Activated CD4-positive, alpha-beta T cell treated with anti-CD3 and anti-CD28 coated beads, Interleukin-10, Interleukin-2, amounts not matched to agents 100 ng/mL and 50 ng/mL, durations not matched to agents 16 hours and 8 hours (primary cell): ENCODE measurements around the gene CPED1.
"Not testable (repeated sequence)": the region's sequence is repeated elsewhere in the genome, so short reads cannot be mapped to it uniquely, and the experiment has no call there.

ENCODE experiments used
- DNase-seq: peaks from one replicate; pipeline ENCODE4 v3.0.0-alpha.2; 2020

The CPED1 gene

DNA sequence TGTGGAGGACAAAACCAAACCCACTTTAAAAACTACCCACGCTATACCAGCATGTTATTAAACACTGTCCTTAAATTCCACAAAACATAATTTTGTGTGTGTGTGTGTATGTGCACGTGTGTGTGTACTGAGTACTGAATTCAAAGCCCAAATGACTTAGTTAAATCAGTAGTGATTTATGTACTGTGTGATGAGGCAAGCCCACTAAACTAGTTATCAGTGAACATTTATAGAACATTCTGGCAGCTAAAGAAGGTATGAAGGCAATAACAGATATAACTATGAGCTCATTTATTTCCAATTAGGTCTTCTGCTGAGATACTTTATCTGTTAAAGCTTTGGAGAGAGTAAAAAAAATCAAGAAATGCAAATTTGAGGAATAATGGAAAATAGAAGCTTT, 115.1 kb downstream of the CPED1 start:
- DNase-seq = no peak

DNA sequence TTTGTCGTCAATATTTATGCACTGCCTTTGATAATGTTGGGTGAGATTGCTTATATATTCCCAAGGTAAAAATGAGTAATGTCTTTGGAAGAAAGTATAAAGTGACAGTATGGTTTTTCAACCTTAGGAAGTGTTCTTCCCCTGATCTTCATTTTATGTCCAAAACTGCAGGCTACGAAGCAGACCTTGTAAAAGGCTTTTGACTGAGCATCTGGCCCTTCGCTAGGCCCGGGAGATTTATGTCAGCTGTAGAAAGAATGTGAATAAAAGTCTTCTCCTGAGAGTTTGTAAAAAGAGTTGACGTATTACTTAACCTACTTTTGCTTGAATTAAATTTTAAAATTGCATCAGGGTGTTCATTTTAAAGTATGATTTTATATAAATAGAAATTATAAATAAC, 116.8 kb downstream of the CPED1 start:
- DNase-seq = no peak

DNA sequence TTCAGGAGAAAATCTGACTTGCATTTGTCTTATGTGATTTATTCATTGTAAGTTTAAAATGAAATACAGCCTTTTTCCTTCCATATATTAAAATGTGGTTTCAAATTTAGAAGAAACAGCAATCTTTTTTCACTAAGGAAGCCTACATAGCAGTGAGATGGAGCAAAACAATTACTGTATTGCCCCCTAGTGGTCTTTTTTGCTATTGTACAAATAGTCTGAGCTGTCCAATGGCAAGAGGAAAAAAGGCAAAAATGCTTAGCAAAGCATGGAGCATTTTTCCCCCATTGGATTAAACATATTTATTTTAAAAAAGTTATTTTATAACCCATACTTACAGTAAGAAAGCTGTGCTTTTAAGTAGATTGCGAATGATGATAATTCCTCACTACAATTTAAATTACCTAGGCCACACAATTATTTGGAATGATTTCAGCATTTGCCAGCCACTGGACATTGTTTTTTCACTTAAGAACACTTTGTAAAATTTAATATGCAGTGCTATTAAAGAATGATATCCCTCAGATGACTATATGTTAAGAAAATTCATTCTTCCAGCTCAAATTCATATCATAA, 119.5 kb downstream of the CPED1 start:
- peak; percentile 66 for DNase-seq

DNA sequence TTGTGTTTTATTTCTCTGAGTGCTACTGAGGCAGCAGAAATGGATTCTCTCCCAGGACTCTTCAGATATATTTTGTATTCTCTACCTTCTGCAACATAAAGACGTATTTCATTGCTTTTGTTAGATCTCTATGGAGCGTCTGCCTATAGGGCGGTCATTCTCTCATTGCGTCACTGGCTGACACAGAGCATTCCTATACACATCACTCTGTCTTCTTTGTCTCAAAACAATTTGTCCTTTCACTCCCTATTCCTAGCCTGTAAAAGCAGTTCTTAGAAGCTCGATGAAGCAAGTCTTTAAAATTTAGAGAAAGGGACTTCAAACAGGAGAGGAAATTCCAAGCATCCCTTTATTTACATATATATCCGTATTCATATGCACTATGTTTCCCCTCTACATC, 120.6 kb downstream of the CPED1 start:
- DNase-seq = no peak

DNA sequence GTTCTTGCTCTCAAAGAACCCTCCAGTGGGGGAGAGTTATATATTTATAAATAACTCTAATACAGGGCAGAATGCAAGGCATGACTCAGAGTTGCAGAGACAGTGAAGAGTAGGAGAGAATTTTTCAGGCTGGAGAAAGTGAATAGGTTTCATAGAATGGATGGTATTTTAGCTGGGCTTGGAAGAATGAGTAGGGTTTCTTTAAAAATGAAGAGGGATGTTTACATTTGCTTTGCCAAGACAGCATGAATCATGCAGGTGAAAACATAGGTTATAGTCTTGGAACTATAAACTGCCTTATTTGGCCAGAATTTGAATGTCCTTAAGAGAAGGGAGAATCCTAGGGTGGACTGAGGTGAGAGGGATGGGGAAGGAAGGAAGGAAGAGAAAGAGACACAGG, 124.8 kb downstream of the CPED1 start:
- no peak for DNase-seq

DNA sequence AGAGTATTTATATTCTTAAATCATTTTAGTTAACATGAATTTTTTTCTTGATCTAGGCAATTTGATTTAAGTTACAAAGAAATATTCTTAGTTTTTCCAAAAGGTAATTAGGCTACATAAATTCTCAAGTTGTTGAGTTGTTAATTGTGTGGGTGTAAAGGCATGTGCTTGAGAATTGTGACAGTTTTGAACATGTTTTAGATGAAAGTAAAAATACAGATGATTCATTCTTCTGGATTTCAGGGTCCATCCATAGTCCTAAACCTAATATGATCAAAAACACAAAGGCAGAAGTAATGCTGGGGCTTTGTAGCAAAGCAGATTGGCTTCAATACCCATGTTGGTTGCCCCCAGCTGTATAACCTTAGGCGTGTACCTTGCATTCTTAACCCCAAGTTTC, 127.9 kb downstream of the CPED1 start:
- DNase-seq = no peak

DNA sequence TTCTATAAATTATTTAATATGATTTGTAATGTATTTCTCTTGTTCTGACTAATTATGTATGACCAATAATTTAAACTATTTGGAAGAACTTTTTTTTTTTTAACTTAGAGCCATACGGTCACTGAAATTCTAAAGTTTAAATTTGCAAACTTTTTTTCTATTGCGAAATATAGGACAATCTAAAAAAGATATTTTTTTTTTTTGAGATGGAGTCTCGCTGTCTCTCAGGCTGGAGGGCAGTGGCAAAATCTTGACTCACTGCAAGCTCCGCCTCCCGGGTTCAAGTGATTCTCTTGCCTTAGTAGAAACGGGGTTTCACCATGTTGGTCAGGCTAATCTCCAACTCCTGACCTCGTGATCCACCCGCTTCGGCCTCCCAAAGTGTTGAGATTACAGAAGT, 130.5 kb downstream of the CPED1 start:
- no peak for DNase-seq

DNA sequence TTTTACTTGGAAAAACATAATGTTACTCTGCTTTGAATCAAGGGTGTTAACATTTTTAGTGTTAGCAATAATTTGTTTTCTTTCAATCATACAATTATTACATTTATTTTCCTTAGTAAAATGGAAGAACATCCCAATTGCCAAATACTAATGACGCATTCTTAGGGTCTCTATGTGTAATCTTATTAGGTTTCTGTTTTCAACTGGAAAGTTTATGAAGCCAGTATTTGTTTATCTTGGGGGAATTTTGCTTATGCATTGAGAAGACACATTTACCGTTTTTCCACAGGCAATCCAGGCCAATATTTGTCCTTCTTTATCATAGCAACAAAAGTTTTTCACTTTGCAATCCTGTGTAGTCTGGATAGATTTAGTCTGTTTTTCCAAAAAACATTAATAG, 134.5 kb downstream of the CPED1 start:
- no peak for DNase-seq

DNA sequence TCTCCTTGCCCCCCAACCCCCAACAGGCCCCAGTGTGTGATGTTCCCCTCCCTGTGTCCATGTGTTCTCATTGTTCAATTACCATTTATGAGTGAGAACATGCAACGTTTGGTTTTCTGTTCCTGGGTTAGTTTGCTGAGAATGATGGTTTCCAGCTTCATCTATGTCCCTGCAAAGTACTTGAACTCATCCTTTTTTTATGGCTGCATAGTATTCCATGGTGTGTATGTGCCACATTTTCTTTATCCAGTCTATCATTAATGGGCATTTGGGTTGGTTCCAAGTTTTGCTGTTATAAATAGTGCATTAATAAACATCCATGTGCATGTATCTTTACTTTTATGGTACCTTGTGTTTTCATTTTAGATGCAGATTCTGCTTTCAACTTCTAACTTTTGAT, 136.9 kb downstream of the CPED1 start:
- DNase-seq = not testable (repeated sequence)

DNA sequence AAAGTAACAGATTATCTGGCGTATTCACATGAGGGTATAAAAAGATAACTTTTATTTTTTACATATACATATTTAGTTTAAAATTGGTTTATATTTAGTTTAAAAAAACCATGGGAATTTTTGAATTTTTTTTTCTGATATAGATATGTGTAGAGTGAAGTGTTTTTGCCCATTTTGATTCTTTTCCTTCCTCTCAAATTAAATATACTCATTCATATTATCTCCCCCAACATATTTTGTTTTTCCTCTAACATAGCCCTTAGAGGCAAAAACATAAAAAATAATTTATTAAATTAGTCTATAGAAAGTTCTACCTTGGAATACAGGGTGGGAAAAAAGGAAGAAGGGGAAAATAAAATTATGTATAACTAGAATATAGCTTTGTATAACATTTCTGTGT, 137.7 kb downstream of the CPED1 start:
- no peak for DNase-seq

DNA sequence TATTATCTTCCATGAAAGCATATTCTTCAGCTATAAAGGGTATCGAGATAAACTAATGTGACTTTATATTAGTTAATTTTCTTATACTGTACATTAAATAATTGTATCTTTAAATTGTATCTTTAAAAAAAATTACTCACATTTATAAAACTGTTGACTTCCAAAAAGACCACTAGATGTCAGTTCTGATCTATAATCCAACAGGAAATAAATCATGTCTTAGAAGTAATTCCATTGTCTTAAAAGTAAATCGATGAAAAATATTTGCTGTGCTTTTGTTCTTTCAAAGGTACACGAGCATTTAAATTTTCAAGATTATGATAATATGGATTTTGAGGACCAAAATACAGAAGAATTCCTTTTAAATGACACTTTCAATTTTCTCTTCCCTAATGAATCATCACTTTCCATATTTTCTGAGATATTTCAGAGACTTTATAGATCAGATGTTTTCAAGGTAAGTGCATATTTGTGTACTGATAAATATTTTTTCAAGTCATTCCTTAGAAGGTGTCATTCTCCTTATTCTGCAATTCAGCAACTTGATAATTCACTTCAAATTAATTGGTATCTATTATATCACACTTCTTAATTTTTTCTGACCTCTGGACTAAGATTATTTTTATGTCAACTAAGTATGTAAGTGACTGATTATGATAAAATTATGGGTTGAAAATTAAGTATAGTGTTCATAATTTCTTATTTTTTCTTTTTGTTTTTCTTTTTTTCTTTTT, 138.5 kb downstream of the CPED1 start:
- DNase-seq = no peak

DNA sequence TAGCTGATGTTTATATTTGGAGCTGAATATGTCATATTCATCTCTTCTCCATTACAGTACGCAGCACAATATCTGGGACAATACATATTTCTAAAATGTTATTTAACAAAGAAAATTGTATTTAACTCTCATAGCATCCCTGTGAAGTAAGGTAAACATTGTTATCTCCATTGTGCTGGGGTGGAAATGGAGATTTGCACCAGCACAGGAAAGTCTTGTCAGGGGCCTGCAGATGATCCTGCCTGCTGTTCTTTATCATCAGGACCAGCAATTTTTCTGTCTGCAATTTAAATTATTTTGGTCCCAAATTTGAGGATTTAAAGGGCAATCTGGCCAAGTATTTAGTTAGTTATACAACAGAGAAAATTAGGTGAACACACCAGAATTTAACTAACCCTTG, 144.4 kb downstream of the CPED1 start:
- DNase-seq = no peak

DNA sequence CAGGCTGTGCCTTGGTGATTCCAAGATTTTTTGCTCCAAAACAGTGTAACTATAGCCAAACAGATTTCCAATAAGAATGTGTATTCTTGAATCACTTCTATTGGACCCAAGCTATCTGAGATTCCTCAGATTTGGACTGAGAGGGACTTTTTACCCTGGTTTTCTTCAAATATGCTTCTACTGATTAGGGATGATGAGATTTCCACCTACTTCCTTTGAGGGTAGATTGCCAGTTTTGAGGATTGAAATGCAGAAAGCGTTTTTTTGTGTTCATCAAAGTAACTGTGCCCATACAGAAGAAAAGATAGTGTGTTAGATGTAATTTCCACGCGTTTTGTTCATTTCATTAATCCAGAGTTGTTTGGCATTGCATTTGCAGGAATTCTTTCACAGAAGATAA, 144.9 kb downstream of the CPED1 start:
- no peak for DNase-seq

DNA sequence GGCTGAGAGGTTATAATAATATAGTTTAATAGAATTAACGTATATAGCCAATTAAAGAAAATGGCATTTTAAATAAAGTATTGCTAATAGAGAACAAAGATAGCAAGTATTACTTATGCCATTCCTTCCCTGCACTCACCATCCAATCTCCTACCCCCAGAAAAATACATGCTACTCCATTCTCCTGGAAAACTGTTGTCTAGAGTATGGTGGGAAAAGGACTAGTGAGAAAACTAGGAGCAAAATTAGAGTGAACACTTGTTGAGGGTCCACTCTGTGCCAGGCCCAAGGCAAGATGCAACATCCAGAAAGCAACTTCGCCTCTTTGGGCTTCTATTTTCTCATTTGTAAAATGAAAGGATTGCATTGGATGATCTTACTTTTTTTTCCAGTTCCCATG, 149.1 kb downstream of the CPED1 start:
- DNase-seq = no peak

DNA sequence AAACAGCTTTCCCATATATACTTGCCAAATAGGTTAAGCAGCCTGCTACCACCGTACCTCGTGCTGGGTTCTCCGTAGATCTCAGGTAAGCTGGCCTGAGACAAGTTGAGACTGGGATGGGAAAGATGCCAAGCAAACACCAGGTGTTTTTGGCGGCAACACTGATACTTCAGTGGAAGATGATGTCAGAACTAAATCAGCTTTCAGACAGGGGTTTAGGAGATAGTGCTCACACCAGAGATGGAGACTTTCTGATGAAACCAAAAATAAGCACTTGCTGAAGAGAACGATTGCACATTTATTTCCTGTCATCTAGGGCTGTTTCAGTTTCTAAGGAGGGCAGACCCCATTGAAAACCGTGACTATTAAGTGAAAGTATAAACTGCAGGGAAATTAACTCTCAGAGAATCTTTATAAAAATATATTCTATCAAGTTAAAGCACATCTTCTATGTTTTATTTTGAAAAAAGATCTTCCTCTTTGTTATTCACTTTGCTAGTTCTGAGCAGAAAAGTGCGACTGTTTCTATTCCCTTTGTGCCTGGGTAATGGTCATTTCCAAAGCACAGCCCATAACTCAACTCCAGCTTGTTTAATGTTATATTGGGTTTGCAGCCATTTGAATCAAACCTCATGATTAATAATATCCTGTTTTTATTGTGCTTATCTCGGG, 149.9 kb downstream of the CPED1 start:
- peak; percentile 44 for DNase-seq

DNA sequence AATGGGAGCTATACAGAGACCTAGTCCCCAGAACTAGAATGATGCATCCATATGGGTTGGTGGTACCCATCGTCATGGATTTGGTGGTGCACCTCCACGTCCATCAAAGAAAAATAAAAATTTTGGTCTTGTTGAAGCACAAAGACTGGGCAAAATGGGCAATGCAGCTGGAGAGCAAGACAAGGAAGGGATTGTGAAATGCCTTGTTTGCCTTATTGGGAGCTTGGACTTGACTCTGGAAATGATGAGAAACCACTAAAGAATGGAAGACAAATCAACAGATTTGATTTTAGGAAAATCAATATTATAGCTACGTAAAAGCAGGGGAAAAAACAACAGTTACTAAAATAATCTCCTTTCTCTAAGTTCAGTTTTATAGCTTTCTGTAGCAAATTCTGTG, 150.9 kb downstream of the CPED1 start:
- DNase-seq = no peak

DNA sequence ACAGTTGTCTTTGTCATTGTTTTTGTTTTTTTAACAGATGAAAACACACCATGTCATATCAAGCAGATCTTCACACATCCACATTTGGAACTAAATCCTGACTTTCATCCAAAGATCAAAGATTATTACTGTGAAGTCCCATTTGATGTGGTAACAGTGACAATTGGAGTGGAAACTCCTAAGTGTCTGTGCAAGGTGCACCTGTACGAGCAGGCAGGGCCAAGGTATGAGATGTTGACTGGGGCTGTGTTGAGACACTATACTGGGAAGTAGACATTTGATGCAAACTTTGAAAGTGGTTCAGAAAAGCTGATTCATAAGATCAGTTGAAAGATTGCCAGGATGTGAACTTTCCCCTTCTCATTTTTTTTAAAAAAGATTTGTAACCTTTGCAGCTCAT, 152.3 kb downstream of the CPED1 start:
- DNase-seq = no peak

DNA sequence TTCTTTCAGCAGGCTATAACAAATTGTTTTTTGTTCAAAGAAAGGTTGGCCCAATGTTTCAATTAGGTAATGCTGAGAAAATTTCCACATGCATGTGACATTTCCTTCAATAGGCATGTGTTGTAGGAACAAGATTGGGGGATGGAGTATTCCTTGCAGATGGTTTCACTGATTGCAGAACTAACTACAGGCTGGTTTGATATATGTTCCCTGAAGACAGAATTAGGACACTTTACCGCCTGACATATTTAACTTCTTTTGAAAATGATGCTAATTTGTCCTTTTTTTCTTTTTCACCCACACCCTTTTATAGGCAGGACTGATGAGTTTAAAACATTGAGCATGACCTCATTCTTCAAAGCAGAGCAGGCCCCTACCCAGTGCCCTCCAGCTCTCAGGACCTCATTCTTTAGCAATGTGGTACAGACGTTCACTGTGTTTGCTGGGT, 163.3 kb downstream of the CPED1 start:
- DNase-seq = no peak

DNA sequence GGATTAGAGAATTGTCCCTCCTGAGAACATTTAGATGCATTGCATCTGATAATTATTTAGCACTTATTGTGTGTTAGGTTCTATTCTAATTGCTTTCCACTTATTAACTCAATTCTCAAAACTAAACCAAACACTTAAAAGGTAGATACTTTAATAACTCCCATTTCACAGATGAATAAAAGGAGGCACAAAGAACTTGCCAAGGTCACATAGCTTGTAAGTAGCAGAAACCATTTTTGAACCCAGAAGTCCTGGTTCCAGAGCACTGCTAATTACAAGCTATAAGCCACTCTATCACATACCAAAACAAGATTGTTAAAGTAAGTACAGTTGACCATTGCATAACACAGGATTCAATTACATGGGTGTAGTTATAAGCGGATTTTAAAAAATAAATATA, 164.9 kb downstream of the CPED1 start:
- DNase-seq = no peak

DNA sequence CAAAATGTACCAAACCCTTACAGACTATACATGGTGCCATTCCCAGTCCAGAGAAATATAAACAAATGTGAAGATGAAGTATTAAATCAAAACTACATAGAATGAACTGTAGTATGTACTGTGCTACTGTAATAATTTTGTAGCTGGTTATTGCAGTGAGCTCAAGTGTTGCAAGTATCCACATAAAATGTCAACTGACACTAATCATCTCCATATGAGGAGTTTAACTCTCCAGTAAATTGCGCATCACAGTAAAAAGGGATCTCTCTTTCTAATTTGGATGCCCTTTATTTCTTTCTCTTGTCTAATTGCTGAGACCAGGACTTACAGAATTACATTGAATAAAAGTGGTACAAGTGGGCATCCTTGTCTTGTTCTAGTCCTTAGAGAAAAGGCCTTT, 165.5 kb downstream of the CPED1 start:
- no peak for DNase-seq

DNA sequence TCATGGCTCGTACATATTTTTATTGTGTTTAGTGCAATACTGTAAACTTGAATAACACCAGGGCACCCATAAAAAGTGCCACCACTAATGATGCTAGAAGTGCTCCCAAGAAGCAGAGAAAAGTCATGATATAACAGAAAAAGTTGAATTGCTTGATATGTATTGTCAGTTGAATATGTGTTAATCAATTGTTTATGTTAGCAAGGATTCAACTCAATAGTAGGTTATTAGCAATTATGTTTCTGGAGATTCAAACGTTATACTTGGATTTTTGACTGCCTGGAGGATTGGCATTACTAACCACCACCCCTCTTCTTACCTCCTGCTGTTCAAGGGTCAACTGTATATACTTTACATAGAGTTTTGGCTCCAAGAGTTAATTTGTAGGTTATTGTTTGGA, 168.3 kb downstream of the CPED1 start:
- DNase-seq = no peak

DNA sequence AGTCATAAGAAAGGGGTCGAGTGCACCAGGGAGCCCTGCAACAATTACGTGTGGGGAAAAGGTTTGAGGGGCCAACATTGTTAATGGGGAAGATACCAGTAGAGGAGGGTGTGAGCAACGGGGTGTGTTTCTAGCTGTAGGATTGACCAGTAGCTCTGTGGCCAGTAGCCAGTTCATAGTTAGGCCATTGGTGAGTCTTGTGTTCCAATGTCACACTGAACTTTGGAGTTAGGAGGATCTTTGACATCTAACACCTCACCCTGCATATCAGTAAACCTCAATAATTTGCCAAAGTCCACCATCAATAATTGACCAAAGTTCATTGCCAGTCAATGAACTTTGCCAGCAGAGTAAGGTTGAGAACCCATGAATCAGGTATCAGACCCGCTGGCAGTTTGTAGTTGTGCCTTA, 168.8 kb downstream of the CPED1 start:
- no peak for DNase-seq

DNA sequence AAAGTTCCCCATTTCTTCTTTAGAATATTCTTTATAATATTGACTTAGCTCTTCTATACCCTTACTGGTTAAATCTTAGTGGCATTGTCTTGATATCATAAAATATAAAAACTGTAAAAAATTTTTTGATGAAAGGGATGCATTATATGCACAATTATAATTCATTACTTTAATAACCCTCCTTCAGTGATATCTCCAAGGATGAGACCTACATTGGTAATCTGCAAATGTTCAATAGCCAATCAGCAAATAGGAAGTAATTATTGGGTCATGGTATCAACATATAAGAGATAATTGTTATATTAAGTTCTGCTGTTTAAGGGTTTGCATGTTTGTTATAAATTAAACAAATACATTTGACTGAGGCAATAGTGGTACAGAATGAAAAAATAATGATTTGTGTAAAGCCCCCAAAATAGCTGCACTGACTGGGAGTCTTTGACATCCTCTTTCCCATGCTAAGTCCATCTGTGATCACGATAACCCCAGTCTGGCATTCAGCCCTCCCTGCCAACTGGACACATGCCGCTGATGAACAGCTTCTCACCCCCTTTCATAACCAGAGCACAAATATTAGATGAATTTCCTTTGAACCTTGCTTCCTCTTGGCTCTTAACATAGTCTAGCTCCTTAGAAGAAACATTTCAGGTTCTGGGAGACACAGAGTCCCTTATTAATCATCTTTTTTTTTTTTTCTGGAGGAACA, 169.5 kb downstream of the CPED1 start:
- DNase-seq = no peak

DNA sequence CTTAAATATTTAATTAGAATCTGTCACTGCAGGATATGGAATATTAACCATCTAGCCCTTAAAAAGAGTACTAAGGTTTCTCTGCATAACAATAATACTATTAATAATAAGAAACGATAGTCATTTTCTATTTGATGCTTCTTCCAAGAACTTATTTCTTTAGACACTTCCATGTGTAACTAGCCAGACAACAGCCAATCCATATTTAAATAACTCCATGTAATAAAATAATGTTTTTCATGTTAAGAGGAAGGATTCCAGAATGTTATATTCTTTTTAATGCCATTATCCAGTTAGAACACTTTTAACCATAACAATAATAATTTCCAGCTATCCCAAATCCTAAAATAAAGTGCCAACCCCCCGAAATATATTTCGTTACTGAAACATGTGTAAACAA, 170.2 kb downstream of the CPED1 start:
- DNase-seq = no peak
